Measurements from ENCODE around the gene RAB11A. TPM values are rescaled to one million over a fixed set of nuclear protein-coding genes. Genes with fewer than 3 reads are reported as not detected.

Gene RAB11A
- total RNA-seq, 1 donor from 2014 or later: 98.2 TPM

DNA sequence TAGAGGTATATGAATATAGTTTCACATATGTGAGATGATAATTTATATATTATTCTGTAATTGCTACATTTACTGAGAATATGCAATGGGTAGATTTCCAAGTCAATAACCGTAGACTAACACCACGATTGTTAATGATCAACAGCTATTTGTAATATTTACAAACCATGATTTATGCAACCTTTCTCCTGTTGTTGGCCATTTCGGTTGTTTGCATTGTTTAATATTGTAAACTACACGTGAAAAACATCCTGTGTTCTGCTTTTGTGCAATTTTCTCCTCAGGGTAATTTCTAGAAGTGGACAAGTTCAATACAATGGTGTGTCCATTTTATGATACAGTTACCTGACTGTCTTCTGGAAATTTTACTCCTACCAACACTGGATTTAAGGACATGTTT, 29.3 kb upstream of the RAB11A start:
- intact Hi-C loops (cut with micrococcal nuclease): no loop called here
- Mint-ChIP-seq H3K27ac (no peak overlapping the region), H3K4me1 (peaks cover 18% of the 10 kb centered on the region), H3K9me3 (no peaks in the 10 kb centered on the region), H3K36me3 (ENCODE audit: low read depth) (no peaks in the 10 kb centered on the region), H3K27me3 (no peaks in the 10 kb centered on the region), H3K4me3 (no peak overlapping the region)
- DNase-seq (no peak), ATAC-seq (ENCODE audit: low read depth) (no peak)
- TF ChIP-seq CTCF (IDR thresholded peaks at IDR 0.05): no peak
- ChIA-PET CTCF (no interaction called here), POLR2A (no interaction called here)

DNA sequence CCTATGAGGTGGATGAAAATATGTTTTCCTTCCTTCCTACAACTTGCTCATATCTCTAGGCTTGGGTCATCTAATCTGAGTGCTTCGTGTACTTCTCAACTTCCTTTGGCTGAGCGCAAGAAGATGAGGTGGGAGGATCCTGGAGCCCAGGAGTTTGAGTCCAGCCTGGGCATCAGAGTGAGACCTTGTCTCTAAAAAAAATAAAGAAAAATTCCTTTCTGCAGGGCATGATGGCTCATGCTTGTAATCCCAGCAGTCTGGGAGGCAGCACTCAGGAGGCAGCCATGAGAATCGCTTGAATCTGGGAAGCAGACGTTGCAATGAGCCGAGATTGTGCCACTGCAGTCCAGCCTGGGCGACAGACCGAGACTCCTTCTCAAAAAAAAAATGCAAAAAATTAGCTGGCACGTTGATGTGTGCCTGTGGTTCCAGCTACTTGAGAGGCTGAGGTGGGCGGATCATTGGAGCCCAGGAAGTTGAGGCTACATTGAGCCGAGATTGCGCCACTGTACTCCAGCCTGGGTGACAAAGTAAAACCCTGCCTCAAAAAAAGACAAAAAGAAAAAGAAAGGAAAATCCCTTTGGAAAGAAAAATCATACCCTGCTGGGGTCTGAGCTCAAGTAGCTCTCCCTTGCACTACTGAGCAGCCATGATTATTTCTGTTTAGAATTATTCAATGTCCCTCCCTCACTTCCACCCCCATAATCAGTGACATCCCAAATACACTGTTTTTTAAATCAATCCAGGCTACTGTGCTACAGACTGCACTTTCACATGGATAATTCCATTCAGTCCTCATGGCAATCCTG, 28.0 kb upstream of the RAB11A start:
- POLR2A ChIA-PET: interaction anchor here (0.9 kb wide), 1 partner anchor 50 kb away, joined by 3 read pairs; no protein-coding TSS in a partner anchor

GRCh38 chr15:65845826-65846519, 23.3 kb upstream of the RAB11A start:
- H3K4me1 Mint-ChIP-seq: no peaks in the 10 kb centered on the region
- TF ChIP-seq CTCF (IDR thresholded peaks at IDR 0.05): no peak
- DNase-seq (no peak), ATAC-seq (ENCODE audit: low read depth) (no peak)
- CTCF ChIA-PET: interaction anchor here (1.5 kb wide), 1 partner anchor 11 kb away, joined by 6 read pairs; no protein-coding TSS in a partner anchor
- intact Hi-C loops (cut with micrococcal nuclease): no loop called here
- H3K36me3 Mint-ChIP-seq (ENCODE audit: low read depth): no peaks in the 10 kb centered on the region
- POLR2A ChIA-PET: interaction anchor here (0.6 kb wide), 1 partner anchor 93 kb away, joined by 4 read pairs; no protein-coding TSS in a partner anchor
- no peak overlapping the region for H3K27ac Mint-ChIP-seq
- no peaks in the 10 kb centered on the region for H3K27me3 Mint-ChIP-seq
- no peak overlapping the region for H3K4me3 Mint-ChIP-seq
- no peaks in the 10 kb centered on the region for H3K9me3 Mint-ChIP-seq

More for the DNA sequence above, 28.0 kb upstream of the RAB11A start:
- Mint-ChIP-seq H3K27me3 (no peaks in the 10 kb centered on the region), H3K4me1 (peaks cover 11% of the 10 kb centered on the region), H3K9me3 (no peaks in the 10 kb centered on the region), H3K36me3 (ENCODE audit: low read depth) (no peaks in the 10 kb centered on the region), H3K27ac (no peak overlapping the region), H3K4me3 (no peak overlapping the region)
- no peak for ATAC-seq (ENCODE audit: low read depth)
- DNase-seq: no peak
- no peak for TF ChIP-seq CTCF (IDR thresholded peaks at IDR 0.05)
- CTCF ChIA-PET: no interaction called here
- intact Hi-C loops (cut with micrococcal nuclease): no loop called here

- intact Hi-C loops (cut with micrococcal nuclease): no loop called here
- Mint-ChIP-seq H3K27me3 (peaks cover 1% of the 10 kb centered on the region), H3K4me1 (no peaks in the 10 kb centered on the region), H3K36me3 (ENCODE audit: low read depth) (no peaks in the 10 kb centered on the region), H3K9me3 (no peaks in the 10 kb centered on the region), H3K4me3 (no peak overlapping the region), H3K27ac (no peak overlapping the region)
- POLR2A ChIA-PET: no interaction called here
- DNase-seq (no peak), ATAC-seq (ENCODE audit: low read depth) (no peak)
- TF ChIP-seq CTCF (IDR thresholded peaks at IDR 0.05): no peak
- CTCF ChIA-PET: no interaction called here
Measured at GRCh38 chr15:65847989-65848388, 21.3 kb upstream of the RAB11A start.

- ChIA-PET POLR2A (no interaction called here), CTCF (no interaction called here)
- Mint-ChIP-seq H3K4me3 (no peak overlapping the region), H3K9me3 (no peaks in the 10 kb centered on the region), H3K4me1 (peaks cover 7% of the 10 kb centered on the region), H3K27ac (no peak overlapping the region), H3K36me3 (ENCODE audit: low read depth) (no peaks in the 10 kb centered on the region), H3K27me3 (peaks cover 1% of the 10 kb centered on the region)
- DNase-seq (no peak), ATAC-seq (ENCODE audit: low read depth) (no peak)
- TF ChIP-seq CTCF (IDR thresholded peaks at IDR 0.05): no peak
- intact Hi-C loops (cut with micrococcal nuclease): no loop called here
Measured at GRCh38 chr15:65851981-65852380, 17.3 kb upstream of the RAB11A start.
